ENCODE measurements around the gene ULK1. TPM values are rescaled to one million over a fixed set of nuclear protein-coding genes. Genes with fewer than 3 reads are reported as not detected.
A peak's percentile ranks its signal among the peaks of the same experiment; 100 is the strongest.
"Not testable (repeated sequence)": the region's sequence is repeated elsewhere in the genome, so short reads cannot be mapped to it uniquely, and the experiment has no call there.

The ULK1 gene
- total and polyA plus RNA-seq, 12 donors = 2.9 to 123 (median 29.9) TPM

DNA sequence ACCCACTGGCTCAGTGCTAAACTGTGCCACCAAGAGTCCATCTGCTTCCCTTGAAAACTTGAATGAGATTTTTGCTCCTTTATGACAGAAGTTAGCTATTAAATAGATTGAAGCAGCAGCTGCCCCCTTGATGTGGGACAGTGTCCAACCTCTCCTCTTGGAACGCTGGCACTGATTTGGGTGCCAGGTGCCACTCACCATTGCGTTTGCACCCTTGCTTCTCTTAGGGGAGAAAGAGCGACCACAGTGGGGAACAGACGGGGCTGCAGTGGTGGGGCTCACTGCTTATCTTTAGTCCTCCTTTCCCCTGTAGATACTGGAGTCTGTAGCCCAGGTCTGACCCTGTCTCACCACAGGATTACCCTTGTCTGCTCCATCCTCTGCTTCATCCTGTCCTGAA, 64.7 kb downstream of the ULK1 start:
- no peak overlapping the region for H3K4me3 ChIP-seq
- WGBS, 4 donors = 78 to 90% (median 85%) methylated on average over 4 of the region's 4 CpGs
- peaks cover 0 to 11% of the 10 kb centered on the region in 2 donors for H3K36me3 ChIP-seq (replicated peaks in 1 of 2)
- intact Hi-C loops (cut with DNase I) = no loop called here
- DNase-seq = no peak
- TF ChIP-seq POLR2A (IDR thresholded peaks at IDR 0.05) = no peak
- TF ChIP-seq CTCF (IDR thresholded peaks at IDR 0.05) = no peak
- H3K27ac ChIP-seq = peak overlapping the region in 1 of 5 donors; percentile 12
- no peaks in the 10 kb centered on the region for H3K9me3 ChIP-seq (replicated peaks in 1 of 3)
- H3K4me1 ChIP-seq (replicated peaks in 1 of 2) = peaks cover 25 to 53% of the 10 kb centered on the region in 2 donors
- no peaks in the 10 kb centered on the region for H3K27me3 ChIP-seq

- DNase-seq = peak; percentile 38 to 78 (median 64)
- Histone ChIP-seq H3K36me3 (replicated peaks in 1 of 2) (peaks cover 0 to 11% of the 10 kb centered on the region in 2 donors), H3K4me3 (no peak overlapping the region), H3K4me1 (replicated peaks in 1 of 2) (peaks cover 25 to 61% of the 10 kb centered on the region in 2 donors), H3K27me3 (no peaks in the 10 kb centered on the region), H3K27ac (peak overlapping the region in 2 of 5 donors; percentile 59 to 68), H3K9me3 (replicated peaks in 1 of 3) (no peaks in the 10 kb centered on the region)
- no peak for TF ChIP-seq POLR2A (IDR thresholded peaks at IDR 0.05)
- no peak for TF ChIP-seq CTCF (IDR thresholded peaks at IDR 0.05)
- 42 to 57% (median 47%) methylated on average over 7 to 16 of the region's 16 CpGs for WGBS, 4 donors
- intact Hi-C loops (cut with DNase I) = no loop called here
These were observed 65.5 kb downstream of the ULK1 start for GRCh38 chr12:131959641-131960589.

DNA sequence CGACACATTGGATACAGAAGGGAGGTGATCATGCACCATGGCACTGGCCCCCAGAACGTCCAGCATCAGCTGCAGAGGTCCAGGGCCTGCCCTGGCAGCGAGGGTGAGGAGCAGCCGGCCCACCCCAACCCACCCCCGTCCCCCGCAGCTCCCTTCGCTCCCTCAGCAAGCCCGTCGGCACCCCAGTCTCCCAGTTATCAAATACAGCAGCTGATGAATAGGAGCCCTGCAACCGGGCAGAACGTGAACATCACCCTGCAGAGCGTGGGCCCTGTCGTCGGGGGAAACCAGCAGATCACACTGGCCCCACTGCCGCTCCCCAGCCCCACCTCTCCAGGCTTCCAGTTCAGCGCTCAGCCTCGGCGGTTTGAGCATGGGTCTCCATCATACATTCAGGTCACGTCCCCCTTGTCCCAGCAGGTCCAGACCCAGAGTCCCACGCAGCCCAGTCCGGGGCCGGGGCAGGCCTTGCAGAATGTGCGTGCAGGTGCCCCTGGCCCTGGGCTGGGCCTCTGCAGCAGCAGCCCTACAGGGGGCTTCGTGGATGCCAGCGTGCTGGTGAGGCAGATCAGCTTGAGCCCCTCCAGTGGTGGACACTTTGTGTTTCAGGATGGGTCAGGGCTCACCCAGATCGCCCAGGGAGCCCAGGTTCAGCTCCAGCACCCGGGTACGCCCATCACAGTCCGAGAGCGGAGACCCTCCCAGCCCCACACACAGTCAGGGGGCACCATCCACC, 66.3 kb downstream of the ULK1 start:
- H3K27ac ChIP-seq = peak overlapping the region in 1 of 5 donors; percentile 59
- intact Hi-C loops (cut with DNase I); H3K9me3 ChIP-seq (replicated peaks in 1 of 3); H3K4me3 ChIP-seq; H3K27me3 ChIP-seq; DNase-seq: not testable (repeated sequence)
- H3K4me1 ChIP-seq (replicated peaks in 1 of 2) = peaks cover 24 to 66% of the 10 kb centered on the region in 2 donors
- H3K36me3 ChIP-seq (replicated peaks in 1 of 2) = peaks cover 0 to 11% of the 10 kb centered on the region in 2 donors
- 70 to 94% (median 89%) methylated on average over 4 to 20 of the region's 30 CpGs for WGBS, 4 donors

- Histone ChIP-seq H3K36me3 (replicated peaks in 1 of 2) (peaks cover 0 to 11% of the 10 kb centered on the region in 2 donors), H3K4me1 (replicated peaks in 1 of 2) (peaks cover 20 to 60% of the 10 kb centered on the region in 2 donors)
- WGBS, 4 donors = 75 to 100% (median 91%) methylated on average over 1 to 9 of the region's 20 CpGs; no CpG with 5 or more reads in 1 of the 4 donors
- DNase-seq; H3K27me3 ChIP-seq; H3K4me3 ChIP-seq; H3K9me3 ChIP-seq (replicated peaks in 1 of 3); H3K27ac ChIP-seq; intact Hi-C loops (cut with DNase I): not testable (repeated sequence)
These were observed 66.9 kb downstream of the ULK1 start for GRCh38 chr12:131961328-131961727.

DNA sequence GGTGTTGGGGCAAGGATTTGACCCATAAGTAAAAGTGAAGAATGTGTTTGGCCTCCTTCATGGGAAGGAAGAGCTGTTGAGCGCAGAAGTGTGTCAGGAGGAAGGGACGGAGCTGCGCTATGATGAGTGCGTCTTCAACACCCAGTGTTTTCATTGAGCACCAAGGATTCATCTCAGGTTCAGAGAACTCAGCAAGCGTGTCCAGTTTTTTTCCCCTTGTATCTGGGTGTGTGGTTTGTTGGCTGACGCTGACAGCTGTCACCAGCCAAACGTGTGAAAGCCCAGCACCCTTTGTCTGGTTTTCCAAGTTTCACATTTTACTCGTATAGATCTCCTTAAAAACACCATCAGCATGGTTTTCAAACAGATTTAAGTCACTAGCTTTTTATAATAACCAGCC, 67.6 kb downstream of the ULK1 start:
- WGBS, 4 donors = 91 to 94% (median 92%) methylated on average over 8 of the region's 8 CpGs
- H3K4me1 ChIP-seq (replicated peaks in 1 of 2) = peaks cover 17 to 53% of the 10 kb centered on the region in 2 donors

More for the DNA sequence above, 67.6 kb downstream of the ULK1 start:
- no peaks in the 10 kb centered on the region for H3K27me3 ChIP-seq
- no peaks in the 10 kb centered on the region for H3K9me3 ChIP-seq (replicated peaks in 1 of 3)
- no peak overlapping the region for H3K27ac ChIP-seq
- intact Hi-C loops (cut with DNase I) = no loop called here
- peaks cover 0 to 11% of the 10 kb centered on the region in 2 donors for H3K36me3 ChIP-seq (replicated peaks in 1 of 2)
- no peak overlapping the region for H3K4me3 ChIP-seq
- no peak for DNase-seq
- TF ChIP-seq CTCF (IDR thresholded peaks at IDR 0.05) (no peak), POLR2A (IDR thresholded peaks at IDR 0.05) (no peak)

Data from adrenal gland (tissue), 12 donors.